ENCODE measurements around the gene MORC1. TPM values are rescaled to one million over a fixed set of nuclear protein-coding genes. Genes with fewer than 3 reads are reported as not detected.

The MORC1 gene
- total and polyA plus RNA-seq, 4 donors, result 0.02 to 0.33 (median 0.13) TPM

DNA sequence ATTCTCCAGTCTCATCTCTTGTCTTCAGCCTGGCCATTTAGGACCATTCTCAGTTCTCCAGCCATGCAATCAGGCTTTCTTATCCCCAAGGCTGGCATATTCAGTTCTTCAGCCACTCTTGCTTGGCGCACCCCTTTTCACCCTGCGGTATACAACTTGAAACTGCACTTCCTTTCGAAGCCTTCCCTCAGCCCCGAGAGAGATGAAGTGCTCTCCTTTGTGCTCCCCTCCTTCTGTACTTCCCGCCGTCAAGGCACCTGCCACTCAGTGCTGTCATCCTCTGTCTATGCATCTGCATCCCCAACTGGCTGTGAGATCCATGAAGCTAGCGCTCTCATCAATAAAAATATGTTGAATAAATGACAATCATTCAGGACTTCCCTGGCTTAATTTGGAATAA, 45.7 kb downstream of the MORC1 start:
- Histone ChIP-seq H3K9ac (ENCODE audit: low read depth in 1 of 2, low read length in 2 of 2) (no peak overlapping the region), H3K9me3 (ENCODE audit: control insufficient read depth in 4 of 4, low read length in 3 of 4) (no peaks in the 10 kb centered on the region), H3K36me3 (ENCODE audit: control insufficient read depth in 4 of 4, insufficient read depth in 3 of 4, low read depth in 1 of 4, low read length in 3 of 4) (no peaks in the 10 kb centered on the region), H3K4me1 (ENCODE audit: control insufficient read depth in 4 of 4, insufficient read depth in 4 of 4, low read length in 3 of 4) (no peaks in the 10 kb centered on the region), H3K4me3 (ENCODE audit: low read depth in 1 of 3, low read length in 3 of 3) (no peak overlapping the region), H3K27me3 (ENCODE audit: control insufficient read depth in 4 of 4, insufficient read depth in 4 of 4, low read length in 3 of 4) (no peaks in the 10 kb centered on the region), H3K27ac (ENCODE audit: low read depth in 1 of 2, low read length in 2 of 2) (no peak overlapping the region)
- TF ChIP-seq GABPA (IDR thresholded peaks at IDR 0.05 in 1 of 2, conservative IDR thresholded peaks at IDR 0.05 in 1 of 2) (no peak), RXRA (IDR thresholded peaks at IDR 0.05) (no peak), FOXA2 (IDR thresholded peaks at IDR 0.05) (no peak), RAD21 (IDR thresholded peaks at IDR 0.05) (no peak), HNF4A (conservative IDR thresholded peaks at IDR 0.05) (no peak), SP1 (IDR thresholded peaks at IDR 0.05) (no peak), HNF4G (IDR thresholded peaks at IDR 0.05) (no peak), TAF1 (conservative IDR thresholded peaks at IDR 0.05) (no peak), YY1 (IDR thresholded peaks at IDR 0.05) (no peak), FOXA1 (IDR thresholded peaks at IDR 0.05) (no peak)
- TF ChIP-seq, protein P1, sequence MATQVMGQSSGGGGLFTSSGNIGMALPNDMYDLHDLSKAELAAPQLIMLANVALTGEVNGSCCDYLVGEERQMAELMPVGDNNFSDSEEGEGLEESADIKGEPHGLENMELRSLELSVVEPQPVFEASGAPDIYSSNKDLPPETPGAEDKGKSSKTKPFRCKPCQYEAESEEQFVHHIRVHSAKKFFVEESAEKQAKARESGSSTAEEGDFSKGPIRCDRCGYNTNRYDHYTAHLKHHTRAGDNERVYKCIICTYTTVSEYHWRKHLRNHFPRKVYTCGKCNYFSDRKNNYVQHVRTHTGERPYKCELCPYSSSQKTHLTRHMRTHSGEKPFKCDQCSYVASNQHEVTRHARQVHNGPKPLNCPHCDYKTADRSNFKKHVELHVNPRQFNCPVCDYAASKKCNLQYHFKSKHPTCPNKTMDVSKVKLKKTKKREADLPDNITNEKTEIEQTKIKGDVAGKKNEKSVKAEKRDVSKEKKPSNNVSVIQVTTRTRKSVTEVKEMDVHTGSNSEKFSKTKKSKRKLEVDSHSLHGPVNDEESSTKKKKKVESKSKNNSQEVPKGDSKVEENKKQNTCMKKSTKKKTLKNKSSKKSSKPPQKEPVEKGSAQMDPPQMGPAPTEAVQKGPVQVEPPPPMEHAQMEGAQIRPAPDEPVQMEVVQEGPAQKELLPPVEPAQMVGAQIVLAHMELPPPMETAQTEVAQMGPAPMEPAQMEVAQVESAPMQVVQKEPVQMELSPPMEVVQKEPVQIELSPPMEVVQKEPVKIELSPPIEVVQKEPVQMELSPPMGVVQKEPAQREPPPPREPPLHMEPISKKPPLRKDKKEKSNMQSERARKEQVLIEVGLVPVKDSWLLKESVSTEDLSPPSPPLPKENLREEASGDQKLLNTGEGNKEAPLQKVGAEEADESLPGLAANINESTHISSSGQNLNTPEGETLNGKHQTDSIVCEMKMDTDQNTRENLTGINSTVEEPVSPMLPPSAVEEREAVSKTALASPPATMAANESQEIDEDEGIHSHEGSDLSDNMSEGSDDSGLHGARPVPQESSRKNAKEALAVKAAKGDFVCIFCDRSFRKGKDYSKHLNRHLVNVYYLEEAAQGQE (IDR thresholded peaks at IDR 0.05), result no peak
- TF ChIP-seq, protein P2, sequence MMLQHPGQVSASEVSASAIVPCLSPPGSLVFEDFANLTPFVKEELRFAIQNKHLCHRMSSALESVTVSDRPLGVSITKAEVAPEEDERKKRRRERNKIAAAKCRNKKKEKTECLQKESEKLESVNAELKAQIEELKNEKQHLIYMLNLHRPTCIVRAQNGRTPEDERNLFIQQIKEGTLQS (IDR thresholded peaks at IDR 0.05), result no peak
- TF ChIP-seq, protein P3, sequence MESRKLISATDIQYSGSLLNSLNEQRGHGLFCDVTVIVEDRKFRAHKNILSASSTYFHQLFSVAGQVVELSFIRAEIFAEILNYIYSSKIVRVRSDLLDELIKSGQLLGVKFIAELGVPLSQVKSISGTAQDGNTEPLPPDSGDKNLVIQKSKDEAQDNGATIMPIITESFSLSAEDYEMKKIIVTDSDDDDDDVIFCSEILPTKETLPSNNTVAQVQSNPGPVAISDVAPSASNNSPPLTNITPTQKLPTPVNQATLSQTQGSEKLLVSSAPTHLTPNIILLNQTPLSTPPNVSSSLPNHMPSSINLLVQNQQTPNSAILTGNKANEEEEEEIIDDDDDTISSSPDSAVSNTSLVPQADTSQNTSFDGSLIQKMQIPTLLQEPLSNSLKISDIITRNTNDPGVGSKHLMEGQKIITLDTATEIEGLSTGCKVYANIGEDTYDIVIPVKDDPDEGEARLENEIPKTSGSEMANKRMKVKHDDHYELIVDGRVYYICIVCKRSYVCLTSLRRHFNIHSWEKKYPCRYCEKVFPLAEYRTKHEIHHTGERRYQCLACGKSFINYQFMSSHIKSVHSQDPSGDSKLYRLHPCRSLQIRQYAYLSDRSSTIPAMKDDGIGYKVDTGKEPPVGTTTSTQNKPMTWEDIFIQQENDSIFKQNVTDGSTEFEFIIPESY (IDR thresholded peaks at IDR 0.05), result no peak
- DNase-seq (ENCODE audit: low spot score), result no peak
- 59% methylated on average over 7 of the region's 7 CpGs for WGBS

DNA sequence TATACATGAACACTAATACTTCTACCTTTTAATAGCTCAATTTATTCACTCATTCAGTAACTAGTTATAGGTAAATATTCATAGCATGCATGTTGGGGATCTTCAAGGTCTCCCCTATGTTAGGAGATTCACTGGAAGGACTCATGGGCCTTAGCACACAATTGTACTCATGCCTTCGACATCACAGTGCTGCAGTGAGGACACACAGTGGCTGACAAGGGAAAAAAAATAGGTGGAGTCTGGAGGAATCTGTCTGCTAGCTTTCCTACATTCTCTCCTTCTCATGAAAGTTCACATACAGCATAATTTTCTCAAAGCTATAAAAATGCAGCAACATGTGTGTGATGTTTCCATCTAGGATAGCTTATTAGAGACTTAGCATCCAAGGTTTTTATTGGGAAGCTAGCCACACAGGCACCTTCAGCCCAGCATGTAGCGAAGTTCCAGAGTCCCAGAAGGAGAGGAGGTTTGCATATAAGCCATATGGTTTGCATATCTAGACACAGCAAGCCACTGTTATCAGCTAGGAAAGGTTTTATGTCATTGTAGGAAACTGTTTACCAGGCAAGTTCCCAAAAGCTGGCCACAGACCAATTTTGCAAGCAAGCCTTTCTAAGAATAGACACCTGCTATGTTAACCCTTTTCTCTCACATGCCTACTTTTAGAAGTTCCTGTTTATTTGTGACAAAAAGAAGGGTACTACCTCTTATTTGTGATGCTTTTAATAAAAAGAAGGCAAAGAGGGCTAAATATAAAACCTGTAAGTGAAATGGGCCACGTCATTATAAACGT, 46.4 kb downstream of the MORC1 start:
- Histone ChIP-seq H3K27me3 (ENCODE audit: control insufficient read depth in 4 of 4, insufficient read depth in 4 of 4, low read length in 3 of 4) (no peaks in the 10 kb centered on the region), H3K4me3 (ENCODE audit: low read depth in 1 of 3, low read length in 3 of 3) (no peak overlapping the region), H3K4me1 (ENCODE audit: control insufficient read depth in 4 of 4, insufficient read depth in 4 of 4, low read length in 3 of 4) (no peaks in the 10 kb centered on the region), H3K36me3 (ENCODE audit: control insufficient read depth in 4 of 4, insufficient read depth in 3 of 4, low read depth in 1 of 4, low read length in 3 of 4) (no peaks in the 10 kb centered on the region), H3K27ac (ENCODE audit: low read depth in 1 of 2, low read length in 2 of 2) (no peak overlapping the region), H3K9me3 (ENCODE audit: control insufficient read depth in 4 of 4, low read length in 3 of 4) (no peaks in the 10 kb centered on the region), H3K9ac (ENCODE audit: low read depth in 1 of 2, low read length in 2 of 2) (no peak overlapping the region)
- TF ChIP-seq FOXA1 (IDR thresholded peaks at IDR 0.05) (no peak), RAD21 (IDR thresholded peaks at IDR 0.05) (peak in 1 of 2 donors; percentile 25)
- DNase-seq (ENCODE audit: low spot score), result no peak
- 56% methylated on average over 4 of the region's 4 CpGs for WGBS

Measured in liver (tissue), 9 donors.